Subcutaneous adipose tissue (tissue), 4 donors: ENCODE data around the gene GATD1. TPM values are rescaled to one million over a fixed set of nuclear protein-coding genes. Genes with fewer than 3 reads are reported as not detected.

ENCODE experiments used
- CTCF ChIP-seq: fragments of 450-650 bp; IDR thresholded peaks from one replicate; pipeline ENCODE4 v1.5.1; 2016; ENCODE audit warnings: low read depth, mild to moderate bottlenecking, control low read depth, antibody characterized with exemption, moderate library complexity
- total RNA-seq, 4 donors: library from RNA; depleted of rRNA; stranded (reverse); fragments of >200 nt; gene quantifications; one replicate each; pipeline ENCODE4 v1.1.0, GENCODE V29; 2016

Gene GATD1
- total RNA-seq, 4 donors from 2014 or later, result 7.1 to 22.8 (median 14.9) TPM

DNA sequence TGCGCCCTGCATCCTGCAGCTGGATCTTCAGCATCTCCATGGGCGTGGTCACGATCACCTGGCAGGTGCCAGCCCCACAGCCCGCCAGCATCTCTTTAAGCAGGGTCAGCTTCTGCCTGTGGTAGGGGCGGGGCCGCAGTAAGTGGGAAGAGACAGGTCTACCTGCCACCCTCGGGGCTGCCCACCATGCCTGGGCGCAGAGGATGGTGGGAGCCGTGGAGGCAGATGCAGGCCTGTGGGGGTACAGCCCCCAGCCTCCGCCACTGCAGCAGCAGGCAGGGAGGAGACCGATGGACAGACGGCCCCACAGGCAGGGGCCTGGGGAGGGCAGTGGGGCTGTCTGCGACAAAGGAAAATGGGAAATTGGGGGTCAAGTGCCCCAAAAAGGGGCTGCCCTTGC, 15.6 kb upstream of the GATD1 start:
- TF ChIP-seq CTCF, result no peak

DNA sequence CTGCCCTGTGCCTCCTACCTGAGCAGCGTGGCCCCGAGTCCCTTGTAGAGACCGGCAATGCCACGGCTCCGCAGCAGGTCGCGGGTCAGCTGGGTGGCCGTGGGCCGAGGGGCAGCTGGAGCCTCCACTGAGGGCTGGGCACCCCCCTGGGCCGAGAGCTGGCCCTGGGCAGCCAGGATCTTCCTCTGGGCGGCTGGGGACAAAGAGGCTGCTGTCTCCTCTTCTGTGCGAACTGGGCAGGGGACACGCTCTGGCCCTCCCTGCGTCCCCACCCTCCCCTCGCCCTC, 15.2 kb upstream of the GATD1 start:
- TF ChIP-seq CTCF, result no peak

GRCh38 chr11:791658-792534, 14.6 kb upstream of the GATD1 start:
- TF ChIP-seq CTCF, result no peak

DNA sequence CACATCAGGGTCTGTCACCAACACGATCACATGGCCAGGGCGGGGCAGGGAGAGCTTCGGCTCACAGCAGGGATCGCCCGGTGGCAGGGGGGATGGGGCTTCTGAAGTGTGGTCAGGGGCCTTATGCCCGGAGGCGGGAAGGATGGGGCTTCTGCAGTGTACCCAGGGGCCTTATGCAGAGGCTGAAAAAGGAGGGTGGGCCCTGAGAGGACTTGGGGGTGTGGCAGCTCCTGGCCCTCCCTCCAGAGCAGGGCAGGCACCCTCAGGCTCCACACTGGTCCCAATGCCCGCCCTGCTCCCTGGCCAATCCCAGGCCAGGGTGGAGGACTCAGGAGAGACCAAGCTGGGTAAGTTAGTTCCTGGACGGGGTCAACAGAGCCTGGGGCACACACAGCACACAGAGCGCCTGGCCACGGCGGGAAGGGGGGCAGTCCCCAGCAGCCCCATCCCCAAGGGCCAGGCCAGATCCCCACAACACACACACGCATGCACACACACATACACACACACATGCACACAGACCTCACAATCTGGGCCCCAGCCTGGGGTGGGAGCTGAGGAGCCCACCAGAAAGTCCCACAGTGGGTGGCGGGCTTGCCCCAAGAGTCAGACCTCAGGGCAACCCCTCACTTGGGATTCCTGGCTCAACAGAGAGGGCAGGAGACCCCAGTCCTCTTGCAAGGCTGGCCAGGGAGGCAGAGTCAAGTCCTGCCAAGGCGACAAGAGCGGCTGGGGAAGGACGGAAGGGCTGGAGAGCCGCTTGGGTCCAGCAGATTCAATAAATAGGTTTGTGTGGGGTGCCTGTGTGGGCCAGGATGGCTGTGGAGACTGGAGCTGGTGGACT, 13.7 kb upstream of the GATD1 start:
- no peak for TF ChIP-seq CTCF

DNA sequence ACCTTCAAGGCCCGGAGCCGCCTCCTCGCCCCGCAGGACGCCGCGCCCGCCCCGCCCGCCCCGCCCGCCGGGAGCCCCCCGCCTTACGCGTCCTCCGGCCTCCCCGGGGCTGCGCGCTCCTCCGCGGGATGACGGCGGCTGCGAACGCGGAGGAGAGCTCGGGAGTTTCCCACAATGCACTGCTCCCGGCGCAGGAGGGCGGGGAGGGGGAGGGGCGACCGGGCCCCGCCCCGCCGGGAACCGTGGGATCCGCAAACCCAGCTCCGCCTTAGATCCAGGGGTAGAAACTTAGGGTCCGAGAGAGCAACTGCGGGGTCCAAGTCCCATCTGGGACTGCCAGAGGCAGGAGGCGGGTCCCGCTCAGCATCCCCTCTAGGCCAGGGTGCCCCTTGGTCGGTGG, 12.7 kb upstream of the GATD1 start, which contains the start of gene CEND1:
TSS of gene CEND1 (minus strand) at position 148 of the 400 bp plus-strand sequence. CDS start 1,514 bp downstream, outside the sequence.
- TF ChIP-seq CTCF, result no peak

DNA sequence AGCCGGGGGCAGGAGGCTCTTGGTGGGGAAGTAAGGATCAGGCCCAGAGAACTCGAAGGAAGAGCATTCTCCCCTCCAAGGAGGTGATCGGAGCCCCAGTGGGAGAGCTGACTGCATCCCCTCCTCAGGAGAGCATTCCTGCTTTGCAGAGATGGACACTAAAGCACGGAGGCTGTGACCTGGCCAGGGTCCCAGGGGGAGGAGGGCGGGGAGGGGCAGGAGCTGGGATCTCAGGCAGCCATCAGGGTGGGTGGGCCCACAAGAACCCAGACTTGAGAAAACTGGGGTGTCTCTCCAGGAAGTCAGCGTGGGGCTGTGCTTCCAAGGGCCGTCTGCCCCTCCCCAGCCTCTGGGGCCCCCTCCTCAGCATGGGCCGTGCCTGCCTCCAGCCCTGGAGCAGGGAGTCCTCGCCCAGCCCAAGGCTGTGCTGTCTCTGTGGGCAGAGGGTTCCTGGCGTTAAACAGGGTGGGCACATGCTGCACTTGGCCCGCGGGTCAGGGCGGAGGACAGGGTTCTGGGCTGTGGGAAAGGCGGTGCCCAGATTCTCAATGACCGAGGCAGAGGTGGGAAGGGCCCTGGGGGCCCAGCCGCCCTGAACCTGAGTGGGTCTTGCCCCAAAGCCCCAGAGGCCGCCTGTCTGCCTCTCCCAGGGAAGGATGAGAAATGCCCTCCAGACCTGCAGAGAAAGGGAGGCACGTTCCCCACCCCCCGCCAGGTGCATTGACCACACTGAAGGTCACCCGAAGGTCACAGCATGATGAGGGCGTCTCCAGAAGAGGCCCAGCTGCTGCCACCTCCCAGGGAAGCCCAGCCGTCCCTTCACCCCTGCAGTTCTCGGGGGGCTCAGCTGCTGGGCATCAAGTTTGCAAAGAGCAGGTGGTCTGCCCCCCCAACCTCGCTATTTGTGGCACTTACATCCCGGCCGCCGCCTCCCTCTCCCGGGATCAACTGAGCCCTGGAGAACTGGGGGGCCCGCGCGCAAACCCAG, 12.0 kb upstream of the GATD1 start:
- TF ChIP-seq CTCF, result no peak
